HepG2 (cell line): ENCODE measurements around the gene SORBS2.

Experiments used
- ARNT ChIP-seq: fragments of 450-650 bp; IDR thresholded peaks from 2 replicates; pipeline ENCODE4 v1.6.1; 2017
- ATM ChIP-seq: fragments of 450-650 bp; IDR thresholded peaks from 2 replicates; pipeline ENCODE4 v1.7.1; 2017; ENCODE audit warnings: mild to moderate bottlenecking, borderline replicate concordance
- CENPBD1 ChIP-seq: sonication (generic); formaldehyde crosslinking; IDR thresholded peaks from 2 replicates; pipeline ENCODE4 v1.8.0; 2022; ENCODE audit warnings: missing genetic modification reagents, low read depth, mild to moderate bottlenecking, borderline replicate concordance
- CREM ChIP-seq, 2 experiments: sonication (generic) in 1 of 2; formaldehyde crosslinking in 1 of 2; IDR thresholded peaks; 2 replicates each; pipeline versions ENCODE4 v1.4.0 to v1.6.1; 2016 to 2020; ENCODE audit warnings: antibody characterized with exemption in 1 of 2, mild to moderate bottlenecking in 1 of 2, missing genetic modification reagents in 1 of 2
- CTCF ChIP-seq: sonication (generic); formaldehyde crosslinking; IDR thresholded peaks from 2 replicates; pipeline ENCODE4 v1.5.0; 2020; ENCODE audit warnings: mild to moderate bottlenecking, missing genetic modification reagents, moderate library complexity
- RERE ChIP-seq: IDR thresholded peaks from 2 replicates; pipeline ENCODE4 v1.6.1; 2016; ENCODE audit warnings: low read depth, missing genetic modification reagents, missing compliant biosample characterization
- SNRNP70 ChIP-seq: fragments of 200-400 bp; formaldehyde crosslinking; IDR thresholded peaks from 2 replicates; pipeline ENCODE4 v1.6.1; 2017; ENCODE audit warnings: mild to moderate bottlenecking, low read depth, low read length, moderate library complexity
- TRAFD1 ChIP-seq: sonication (generic); formaldehyde crosslinking; IDR thresholded peaks from 2 replicates; pipeline ENCODE4 v1.5.1; 2020; ENCODE audit warnings: missing genetic modification reagents, mild to moderate bottlenecking, borderline replicate concordance
- ZNF121 ChIP-seq: sonication (generic); formaldehyde crosslinking; IDR thresholded peaks from 2 replicates; pipeline ENCODE4 v1.5.0; 2020; ENCODE audit warnings: mild to moderate bottlenecking, missing genetic modification reagents
- ZNF143 ChIP-seq: sonication (generic); formaldehyde crosslinking; IDR thresholded peaks from 2 replicates; pipeline ENCODE4 v1.4.0; 2020; ENCODE audit warnings: missing genetic modification reagents
- ZNF512 ChIP-seq: sonication (generic); formaldehyde crosslinking; IDR thresholded peaks from 2 replicates; pipeline ENCODE4 v1.4.0; 2020; ENCODE audit warnings: mild to moderate bottlenecking, missing genetic modification reagents

GRCh38 chr4:185592845-185593488 lies 219.0 kb downstream of the SORBS2 start:
- no peak for TF ChIP-seq ATM
- TF ChIP-seq RERE (CRISPR knock-in tag) = no peak
- TF ChIP-seq ZNF121 (CRISPR knock-in tag) = no peak
- no peak for TF ChIP-seq SNRNP70
- TF ChIP-seq ARNT = no peak
- TF ChIP-seq ZNF512 (CRISPR knock-in tag) = no peak
- no peak for TF ChIP-seq CENPBD1
- TF ChIP-seq CTCF (CRISPR knock-in tag) = no peak
- no peak for TF ChIP-seq CREM (IDR thresholded peaks at IDR 0.05)
- no peak for TF ChIP-seq CREM (CRISPR knock-in tag; IDR thresholded peaks at IDR 0.05)
- no peak for TF ChIP-seq TRAFD1
- no peak for TF ChIP-seq ZNF143
